Vagina (tissue), 2 donors: ENCODE measurements around the gene EPSTI1. TPM values are rescaled to one million over a fixed set of nuclear protein-coding genes. Genes with fewer than 3 reads are reported as not detected.

Experiments
- DNase-seq, 2 donors: peaks; one replicate each; pipeline ENCODE4 v3.0.0-alpha.2; 2017; ENCODE audit errors: extremely low spot score in 2 of 2
- H3K27ac ChIP-seq: fragments of 200-600 bp; sonication (generic); one replicate; pipeline ENCODE4 v1.5.1; 2019
- H3K27me3 ChIP-seq: fragments of 200-600 bp; sonication (generic); one replicate; pipeline ENCODE4 v1.5.1; 2019
- H3K36me3 ChIP-seq, 2 donors: fragments of 200-600 bp; sonication (generic); one replicate each; pipeline ENCODE4 v1.5.1; 2017 to 2019
- H3K4me1 ChIP-seq: fragments of 200-600 bp; sonication (generic); one replicate; pipeline ENCODE4 v1.5.1; 2019
- H3K4me3 ChIP-seq, 2 donors: fragments of 200-600 bp; sonication (generic); 1 replicate in 1 of 2; 2 replicates in 1 of 2; pipeline ENCODE4 v1.5.1; 2016 to 2019
- H3K9me3 ChIP-seq: fragments of 200-600 bp; sonication (generic); one replicate; pipeline ENCODE4 v1.5.1; 2019
- POLR2A ChIP-seq, 2 donors: fragments of 450-650 bp; IDR thresholded peaks; one replicate each; pipeline ENCODE4 v1.6.1; 2017; ENCODE audit warnings: antibody characterized with exemption in 2 of 2, mild to moderate bottlenecking in 2 of 2, moderate library complexity in 2 of 2
- POLR2AphosphoS5 ChIP-seq, 2 donors: sonication (generic); formaldehyde crosslinking; IDR thresholded peaks; one replicate each; pipeline ENCODE4 v1.9.0; 2017; ENCODE audit warnings: antibody characterized with exemption in 2 of 2, mild to moderate bottlenecking in 2 of 2, low read depth in 1 of 2; ENCODE audit not compliant: insufficient read depth in 1 of 2
- intact Hi-C: fragments of 100-400 bp; cut with DNase I; formaldehyde crosslinking; loops from one replicate; pipeline ENCODE4 v1.15.1; 2023
- total RNA-seq: library from RNA; depleted of rRNA; stranded (reverse); fragments of >200 nt; gene quantifications from one replicate; pipeline ENCODE4 v1.2.3, GENCODE V29; 2016
- TF ChIP-seq, protein P1 (sequence below), 3 experiments: fragments of 450-650 bp in 2 of 3; fragments of 200-600 bp in 1 of 3; sonication (generic) in 1 of 3; IDR thresholded peaks; one replicate each; pipeline ENCODE4 v1.5.1; 2017 to 2019; ENCODE audit warnings: antibody characterized with exemption in 3 of 3, mild to moderate bottlenecking in 2 of 3, moderate library complexity in 2 of 3

The EPSTI1 gene
- total RNA-seq, 1 donor from 2014 or later: 4.9 TPM

DNA sequence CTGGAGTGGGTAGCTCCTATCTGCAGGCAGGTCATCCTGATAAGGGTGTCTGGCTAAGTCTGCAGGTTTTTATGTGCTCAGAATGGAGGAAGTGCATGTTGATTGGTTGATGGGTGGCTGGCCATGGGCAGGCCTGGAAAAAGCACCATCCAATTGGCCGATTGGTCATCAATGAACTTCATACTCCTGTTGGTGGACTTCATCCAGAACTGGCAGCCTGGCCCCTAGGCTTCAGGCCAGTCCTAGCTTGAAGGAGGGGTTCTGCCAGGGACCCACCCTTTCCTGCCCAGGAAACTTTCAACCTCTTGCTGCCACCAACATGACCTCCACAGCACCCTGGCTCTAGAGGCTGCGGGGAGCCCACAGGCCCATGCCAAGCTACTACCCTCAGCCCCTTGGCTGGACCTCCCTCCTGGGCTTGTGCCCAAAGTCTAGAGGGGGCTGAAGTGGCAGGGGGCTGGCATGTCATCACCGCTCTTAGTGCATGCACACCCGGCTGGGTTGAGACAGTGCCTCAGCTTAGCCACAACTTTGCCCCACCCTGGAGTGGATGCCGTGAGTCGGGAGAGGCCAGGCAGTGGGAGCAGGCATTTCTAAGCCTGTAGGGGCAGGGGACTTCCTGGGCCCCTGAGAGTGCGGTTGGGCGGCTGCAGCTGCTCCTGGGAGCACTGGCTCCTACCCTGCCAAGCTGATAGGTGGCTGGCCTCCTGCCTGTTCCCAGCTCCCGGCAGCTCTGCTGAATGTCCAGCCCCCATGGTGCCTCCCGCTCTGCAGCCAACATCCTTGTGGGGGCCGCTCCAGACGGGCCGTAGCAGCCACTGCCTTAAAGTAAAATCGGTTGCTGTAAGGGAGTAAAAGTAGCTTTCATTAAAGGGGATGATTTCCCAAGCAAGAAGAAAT, 44.6 kb upstream of the EPSTI1 start:
- intact Hi-C loops: no loop called here
- no peak for TF ChIP-seq POLR2AphosphoS5 (IDR thresholded peaks at IDR 0.05; ENCODE audit: insufficient read depth in 1 of 2, low read depth in 1 of 2)
- no peak for TF ChIP-seq POLR2A (IDR thresholded peaks at IDR 0.05)
- TF ChIP-seq, protein P1, sequence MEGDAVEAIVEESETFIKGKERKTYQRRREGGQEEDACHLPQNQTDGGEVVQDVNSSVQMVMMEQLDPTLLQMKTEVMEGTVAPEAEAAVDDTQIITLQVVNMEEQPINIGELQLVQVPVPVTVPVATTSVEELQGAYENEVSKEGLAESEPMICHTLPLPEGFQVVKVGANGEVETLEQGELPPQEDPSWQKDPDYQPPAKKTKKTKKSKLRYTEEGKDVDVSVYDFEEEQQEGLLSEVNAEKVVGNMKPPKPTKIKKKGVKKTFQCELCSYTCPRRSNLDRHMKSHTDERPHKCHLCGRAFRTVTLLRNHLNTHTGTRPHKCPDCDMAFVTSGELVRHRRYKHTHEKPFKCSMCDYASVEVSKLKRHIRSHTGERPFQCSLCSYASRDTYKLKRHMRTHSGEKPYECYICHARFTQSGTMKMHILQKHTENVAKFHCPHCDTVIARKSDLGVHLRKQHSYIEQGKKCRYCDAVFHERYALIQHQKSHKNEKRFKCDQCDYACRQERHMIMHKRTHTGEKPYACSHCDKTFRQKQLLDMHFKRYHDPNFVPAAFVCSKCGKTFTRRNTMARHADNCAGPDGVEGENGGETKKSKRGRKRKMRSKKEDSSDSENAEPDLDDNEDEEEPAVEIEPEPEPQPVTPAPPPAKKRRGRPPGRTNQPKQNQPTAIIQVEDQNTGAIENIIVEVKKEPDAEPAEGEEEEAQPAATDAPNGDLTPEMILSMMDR (IDR thresholded peaks at IDR 0.05): no peak
- no peaks in the 10 kb centered on the region for H3K36me3 ChIP-seq
- no peaks in the 10 kb centered on the region for H3K9me3 ChIP-seq
- H3K27me3 ChIP-seq: no peaks in the 10 kb centered on the region
- no peak for DNase-seq
- no peak overlapping the region for H3K4me3 ChIP-seq
- peak overlapping the region; percentile 50 for H3K27ac ChIP-seq
- H3K4me1 ChIP-seq: peaks cover 21% of the 10 kb centered on the region

- TF ChIP-seq POLR2A (IDR thresholded peaks at IDR 0.05): no peak
- no peak for TF ChIP-seq POLR2AphosphoS5 (IDR thresholded peaks at IDR 0.05; ENCODE audit: insufficient read depth in 1 of 2, low read depth in 1 of 2)
- TF ChIP-seq, protein P1 (IDR thresholded peaks at IDR 0.05): no peak
- Histone ChIP-seq H3K4me3 (no peak overlapping the region), H3K4me1 (peaks cover 14% of the 10 kb centered on the region), H3K36me3 (no peaks in the 10 kb centered on the region), H3K27me3 (no peaks in the 10 kb centered on the region), H3K9me3 (no peaks in the 10 kb centered on the region), H3K27ac (no peak overlapping the region)
- DNase-seq: no peak
- intact Hi-C loops: no loop called here
Observed at GRCh38 chr13:43033038-43033437, 41.0 kb upstream of the EPSTI1 start.

DNA sequence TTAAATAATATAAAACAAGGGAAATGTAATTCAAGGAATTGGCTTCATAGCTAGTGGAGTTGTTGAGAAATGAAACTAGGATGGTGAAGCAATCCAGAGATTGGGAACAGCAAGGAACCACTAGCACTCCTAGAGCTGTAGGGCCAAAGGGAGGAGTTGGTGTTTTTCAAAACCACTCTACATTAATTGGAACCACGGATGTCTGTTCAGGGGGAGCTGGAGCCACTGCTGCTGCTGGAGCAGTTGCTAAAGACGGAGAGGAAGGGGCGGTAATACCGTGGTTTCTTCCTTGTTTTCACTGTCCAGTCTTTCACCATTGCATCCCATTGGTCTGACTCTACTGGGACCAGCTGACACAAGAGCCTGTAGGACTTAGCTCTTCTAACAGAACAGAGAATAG, 39.8 kb upstream of the EPSTI1 start:
- intact Hi-C loops: no loop called here
- Histone ChIP-seq H3K9me3 (no peaks in the 10 kb centered on the region), H3K36me3 (no peaks in the 10 kb centered on the region), H3K27me3 (no peaks in the 10 kb centered on the region), H3K4me3 (no peak overlapping the region), H3K4me1 (peaks cover 8% of the 10 kb centered on the region), H3K27ac (no peak overlapping the region)
- DNase-seq: no peak
- TF ChIP-seq POLR2AphosphoS5 (IDR thresholded peaks at IDR 0.05; ENCODE audit: insufficient read depth in 1 of 2, low read depth in 1 of 2) (no peak), POLR2A (IDR thresholded peaks at IDR 0.05) (no peak)
- TF ChIP-seq, protein P1 (IDR thresholded peaks at IDR 0.05): no peak

DNA sequence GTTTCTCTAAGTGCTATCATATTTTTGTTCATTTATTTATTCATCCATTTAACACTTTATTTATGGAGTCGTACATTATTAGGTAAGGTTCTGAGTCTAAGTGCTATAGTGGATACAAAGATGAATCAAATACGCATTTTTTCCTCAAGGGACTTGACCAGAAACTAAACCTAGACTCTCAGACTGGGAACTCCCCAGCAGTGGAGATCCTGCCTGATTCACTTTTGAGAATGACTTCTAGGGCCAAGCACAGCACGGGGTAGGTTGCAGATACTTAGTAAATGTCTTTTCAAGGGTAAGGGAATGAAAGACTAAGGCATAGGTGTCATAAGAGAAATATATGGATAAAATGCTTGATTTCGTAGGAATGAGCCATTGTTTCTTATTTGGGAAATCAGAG, 38.5 kb upstream of the EPSTI1 start:
- Histone ChIP-seq H3K4me3 (no peak overlapping the region), H3K4me1 (peaks cover 9% of the 10 kb centered on the region), H3K9me3 (no peaks in the 10 kb centered on the region), H3K27ac (no peak overlapping the region), H3K27me3 (no peaks in the 10 kb centered on the region), H3K36me3 (no peaks in the 10 kb centered on the region)
- DNase-seq: no peak
- TF ChIP-seq, protein P1 (IDR thresholded peaks at IDR 0.05): no peak
- TF ChIP-seq POLR2AphosphoS5 (IDR thresholded peaks at IDR 0.05; ENCODE audit: insufficient read depth in 1 of 2, low read depth in 1 of 2) (no peak), POLR2A (IDR thresholded peaks at IDR 0.05) (no peak)
- intact Hi-C loops: no loop called here

DNA sequence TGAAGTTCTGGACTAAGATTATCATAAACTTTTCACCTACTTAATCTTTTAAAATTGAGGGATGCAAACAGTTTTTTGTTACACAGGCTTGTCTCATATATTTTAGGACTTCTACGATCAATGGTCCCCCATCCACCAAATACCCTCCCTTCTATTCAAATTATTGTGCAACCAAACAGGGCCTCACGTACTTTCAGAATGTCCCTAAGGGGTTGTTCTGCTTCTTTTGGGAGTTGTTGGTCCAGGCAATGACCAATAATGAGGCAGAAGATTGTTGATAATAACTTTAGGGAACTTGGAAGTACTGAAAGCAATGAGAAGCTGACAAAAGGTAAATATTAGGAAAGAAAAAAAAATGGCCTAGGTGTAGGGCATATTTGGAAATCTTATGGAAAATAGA, 34.2 kb upstream of the EPSTI1 start:
- intact Hi-C loops: no loop called here

More for the DNA sequence above, 34.2 kb upstream of the EPSTI1 start:
- Histone ChIP-seq H3K27ac (no peak overlapping the region), H3K36me3 (no peaks in the 10 kb centered on the region), H3K27me3 (no peaks in the 10 kb centered on the region), H3K4me1 (peaks cover 16% of the 10 kb centered on the region), H3K9me3 (no peaks in the 10 kb centered on the region), H3K4me3 (no peak overlapping the region)
- DNase-seq: no peak
- TF ChIP-seq, protein P1 (IDR thresholded peaks at IDR 0.05): no peak
- TF ChIP-seq POLR2A (IDR thresholded peaks at IDR 0.05): no peak
- no peak for TF ChIP-seq POLR2AphosphoS5 (IDR thresholded peaks at IDR 0.05; ENCODE audit: insufficient read depth in 1 of 2, low read depth in 1 of 2)
